Measurements from ENCODE around the gene SLC48A1. TPM values are rescaled to one million over a fixed set of nuclear protein-coding genes. Genes with fewer than 3 reads are reported as not detected.

Gene SLC48A1
- total RNA-seq, 2 donors from 2014 or later = 14.6 to 15.2 TPM

DNA sequence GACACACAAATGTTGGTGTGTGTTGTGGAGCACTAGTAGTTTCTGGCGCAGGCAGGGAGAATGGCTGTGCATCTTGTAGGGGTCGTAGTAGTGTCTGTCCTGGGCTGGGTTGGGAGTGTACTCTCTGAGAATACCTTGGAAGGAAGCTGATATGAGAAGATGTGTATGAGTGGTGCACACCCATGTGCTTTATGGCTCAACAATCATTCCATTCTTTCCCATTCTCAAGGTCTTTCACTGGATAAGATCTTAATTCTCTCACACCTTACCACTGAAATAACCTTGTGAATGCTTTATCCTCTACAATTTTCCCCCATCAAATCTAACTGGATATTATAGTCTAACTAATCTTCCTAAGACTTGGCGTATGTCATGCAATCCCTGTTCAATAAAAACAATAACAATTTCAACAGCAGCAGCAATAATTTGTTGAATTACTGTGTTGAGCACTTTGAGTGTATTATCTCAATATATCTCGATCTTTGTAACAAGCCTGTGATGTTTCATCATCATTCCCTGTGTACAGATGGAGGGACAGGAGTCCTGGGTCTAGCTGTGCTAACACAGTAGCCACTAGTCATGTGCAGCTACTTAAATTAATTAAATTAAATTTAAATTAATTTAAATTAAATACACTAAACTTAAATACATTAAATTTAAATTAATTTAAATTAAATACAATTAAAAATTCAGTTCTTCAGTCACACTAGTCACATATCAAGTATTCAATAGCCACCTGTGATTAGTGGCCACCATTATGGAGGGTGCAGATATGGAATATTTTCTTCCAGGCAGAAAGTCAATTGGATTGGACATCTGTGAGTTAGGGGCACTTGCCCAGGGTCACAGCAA lies 3.6 kb upstream of the SLC48A1 start:
- Mint-ChIP-seq H3K4me3 (no peak overlapping the region), H3K27ac (no peak overlapping the region), H3K36me3 (ENCODE audit: insufficient read depth in 2 of 2) (no peaks in the 10 kb centered on the region), H3K4me1 (ENCODE audit: low read depth) (peaks cover 15% of the 10 kb centered on the region), H3K9me3 (no peaks in the 10 kb centered on the region), H3K27me3 (ENCODE audit: low read depth) (peaks cover 6% of the 10 kb centered on the region)
- DNase-seq (no peak), ATAC-seq (replicated peaks in 1 of 2) (no peak)

DNA sequence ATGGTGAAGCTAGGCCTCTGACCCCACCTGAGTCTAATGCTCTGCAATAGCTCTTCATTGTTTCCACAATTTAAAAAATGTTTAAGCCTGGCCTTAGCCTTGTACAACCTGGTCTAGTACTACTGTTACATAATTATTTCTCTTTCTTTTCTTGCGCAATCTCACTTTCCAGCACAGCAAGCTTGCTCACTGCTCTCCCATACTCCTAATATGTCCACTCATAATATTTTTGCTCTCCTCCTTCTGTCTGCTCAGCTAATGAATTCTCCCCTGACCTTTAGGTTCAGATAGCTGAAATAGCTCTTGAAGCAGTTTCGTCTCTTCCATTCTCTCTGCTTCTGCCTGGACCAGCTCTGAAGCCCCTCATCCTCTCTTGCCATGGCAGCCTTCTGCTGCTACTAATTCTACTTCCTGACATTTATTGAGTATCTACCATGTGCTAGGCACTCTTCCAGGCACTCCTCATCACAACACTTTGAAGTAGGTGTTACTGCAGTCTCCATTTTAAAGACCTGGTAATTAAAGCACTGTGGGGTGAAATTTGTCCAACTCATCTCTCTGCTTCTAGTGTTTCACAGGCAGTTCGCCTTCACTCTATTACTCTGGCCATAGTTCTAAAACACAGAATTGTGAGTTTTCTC lies 2.8 kb upstream of the SLC48A1 start:
- Mint-ChIP-seq H3K27me3 (ENCODE audit: low read depth) (peaks cover 6% of the 10 kb centered on the region), H3K9me3 (no peaks in the 10 kb centered on the region), H3K4me1 (ENCODE audit: low read depth) (peaks cover 21% of the 10 kb centered on the region), H3K36me3 (ENCODE audit: insufficient read depth in 2 of 2) (no peaks in the 10 kb centered on the region), H3K4me3 (no peak overlapping the region), H3K27ac (no peak overlapping the region)
- no peak for ATAC-seq (replicated peaks in 1 of 2)
- DNase-seq = no peak

DNA sequence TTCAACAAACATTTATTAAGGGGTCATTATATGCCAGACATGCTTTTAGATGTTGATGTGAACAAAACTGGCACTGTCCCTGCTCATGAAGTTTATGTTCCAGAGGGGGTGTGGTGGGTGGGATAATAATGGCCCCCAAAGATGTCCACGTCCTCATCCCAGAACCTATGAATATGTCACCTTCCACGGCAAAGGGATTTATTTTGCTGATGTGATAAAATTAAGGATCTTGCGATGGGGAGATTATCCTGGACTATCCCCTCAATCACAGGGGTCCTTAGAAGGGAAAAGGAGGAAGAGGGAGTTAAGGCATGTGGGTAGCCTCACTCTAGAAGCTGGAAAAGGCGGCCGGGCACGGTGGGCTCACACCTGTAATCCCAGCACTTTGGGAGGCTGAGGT lies 1.7 kb upstream of the SLC48A1 start:
- no peak overlapping the region for H3K4me3 Mint-ChIP-seq
- ATAC-seq (replicated peaks in 1 of 2) = no peak
- H3K4me1 Mint-ChIP-seq (ENCODE audit: low read depth) = peaks cover 32% of the 10 kb centered on the region
- H3K9me3 Mint-ChIP-seq = no peaks in the 10 kb centered on the region
- peaks cover 6% of the 10 kb centered on the region for H3K27me3 Mint-ChIP-seq (ENCODE audit: low read depth)
- no peaks in the 10 kb centered on the region for H3K36me3 Mint-ChIP-seq (ENCODE audit: insufficient read depth in 2 of 2)
- DNase-seq = no peak
- no peak overlapping the region for H3K27ac Mint-ChIP-seq

DNA sequence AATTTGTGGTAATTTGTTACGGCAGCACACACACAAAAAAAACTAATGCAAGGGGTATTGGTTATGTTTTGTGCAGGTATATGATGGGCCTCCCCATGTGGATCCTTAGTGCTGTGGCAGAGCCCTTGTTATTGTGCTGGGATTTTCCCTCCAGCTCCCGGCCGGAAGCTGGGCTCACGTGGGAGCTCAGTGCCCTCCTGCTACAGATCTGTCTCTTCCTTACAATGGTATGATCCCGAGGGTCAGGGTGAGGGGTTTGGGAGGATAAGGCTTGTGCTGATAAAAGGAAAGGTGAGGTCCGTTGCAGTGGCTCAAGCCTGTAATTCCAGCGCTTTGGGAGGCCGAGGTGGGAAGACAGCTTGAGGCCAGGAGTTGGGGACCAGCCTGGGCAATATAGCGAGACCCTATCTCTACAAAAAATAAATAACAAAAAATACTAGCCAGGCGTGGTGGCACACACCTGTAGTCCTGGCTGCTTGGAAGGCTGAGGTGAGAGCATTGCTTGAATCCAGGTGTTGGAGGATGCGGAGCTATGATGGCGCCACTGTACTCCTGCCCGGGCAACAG lies 861 bp upstream of the SLC48A1 start:
- ATAC-seq (replicated peaks in 1 of 2) (no peak), DNase-seq (no peak)

DNA sequence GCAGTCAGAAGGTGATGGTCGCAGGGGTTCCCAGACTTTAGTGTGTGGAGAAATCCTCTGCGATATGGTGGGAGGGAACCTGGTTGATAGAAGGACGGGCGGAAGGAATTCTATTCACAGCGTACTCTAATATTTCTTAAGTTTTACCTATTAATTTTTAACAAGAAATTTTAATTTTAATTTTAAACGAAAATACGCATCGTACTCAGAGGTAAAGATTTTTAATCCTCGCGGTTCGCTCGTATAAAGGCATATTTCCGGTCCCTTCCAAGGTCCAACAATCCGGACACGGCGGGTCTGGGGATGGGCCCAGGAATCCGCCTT lies 338 bp upstream of the SLC48A1 start:
- ATAC-seq (replicated peaks in 1 of 2) = no peak
- Mint-ChIP-seq H3K27ac (peak overlapping the region; percentile 89), H3K9me3 (no peaks in the 10 kb centered on the region), H3K4me1 (ENCODE audit: low read depth) (peaks cover 39% of the 10 kb centered on the region), H3K36me3 (ENCODE audit: insufficient read depth in 2 of 2) (no peaks in the 10 kb centered on the region), H3K4me3 (peak overlapping the region; percentile 83 to 84), H3K27me3 (ENCODE audit: low read depth) (peaks cover 6% of the 10 kb centered on the region)
- DNase-seq = no peak

More for the DNA sequence above, 861 bp upstream of the SLC48A1 start:
- Mint-ChIP-seq H3K4me3 (peak overlapping the region; percentile 83 to 84), H3K27me3 (ENCODE audit: low read depth) (peaks cover 6% of the 10 kb centered on the region), H3K27ac (peak overlapping the region; percentile 89), H3K36me3 (ENCODE audit: insufficient read depth in 2 of 2) (no peaks in the 10 kb centered on the region), H3K4me1 (ENCODE audit: low read depth) (peaks cover 39% of the 10 kb centered on the region), H3K9me3 (no peaks in the 10 kb centered on the region)

DNA sequence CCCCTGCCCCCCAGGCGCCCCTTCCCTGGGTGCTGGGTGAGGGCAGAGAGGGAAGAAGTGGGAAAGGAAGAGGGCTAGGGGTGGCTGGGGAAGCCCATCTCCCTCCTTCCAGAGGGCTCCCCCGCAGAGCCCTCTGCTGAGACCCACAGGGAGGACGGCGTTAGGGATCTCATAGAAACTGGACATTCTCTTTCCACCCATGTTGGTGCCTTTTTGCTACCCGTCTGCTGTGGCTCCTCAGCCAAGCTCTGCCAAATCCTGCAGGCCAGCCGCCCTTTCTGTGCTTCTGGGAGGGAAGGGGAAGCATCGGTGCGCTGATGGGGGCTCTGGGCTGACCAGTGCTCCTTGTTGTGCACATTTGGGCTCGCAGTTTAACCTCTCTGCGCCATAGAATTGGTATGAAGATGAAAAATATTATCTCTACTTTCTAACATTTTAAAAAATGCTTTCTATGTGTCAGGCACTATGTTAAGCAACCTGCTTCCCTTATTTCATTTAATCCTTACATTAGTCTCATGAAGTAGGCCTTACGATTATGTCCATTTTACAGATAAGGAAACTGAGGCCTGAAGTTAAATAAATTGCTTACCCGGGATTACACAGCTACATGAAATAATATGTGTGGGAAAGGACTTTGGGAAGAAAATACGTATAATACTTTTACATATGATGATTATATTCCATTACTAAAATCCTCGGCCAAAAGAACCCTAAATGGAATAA lies 981 bp downstream of the SLC48A1 start:
- peaks cover 6% of the 10 kb centered on the region for H3K27me3 Mint-ChIP-seq (ENCODE audit: low read depth)
- DNase-seq = no peak
- H3K4me3 Mint-ChIP-seq = peak overlapping the region; percentile 93 to 94
- no peak for ATAC-seq (replicated peaks in 1 of 2)
- H3K36me3 Mint-ChIP-seq (ENCODE audit: insufficient read depth in 2 of 2) = no peaks in the 10 kb centered on the region
- no peaks in the 10 kb centered on the region for H3K9me3 Mint-ChIP-seq
- H3K27ac Mint-ChIP-seq = peak overlapping the region; percentile 72
- peaks cover 40% of the 10 kb centered on the region for H3K4me1 Mint-ChIP-seq (ENCODE audit: low read depth)

DNA sequence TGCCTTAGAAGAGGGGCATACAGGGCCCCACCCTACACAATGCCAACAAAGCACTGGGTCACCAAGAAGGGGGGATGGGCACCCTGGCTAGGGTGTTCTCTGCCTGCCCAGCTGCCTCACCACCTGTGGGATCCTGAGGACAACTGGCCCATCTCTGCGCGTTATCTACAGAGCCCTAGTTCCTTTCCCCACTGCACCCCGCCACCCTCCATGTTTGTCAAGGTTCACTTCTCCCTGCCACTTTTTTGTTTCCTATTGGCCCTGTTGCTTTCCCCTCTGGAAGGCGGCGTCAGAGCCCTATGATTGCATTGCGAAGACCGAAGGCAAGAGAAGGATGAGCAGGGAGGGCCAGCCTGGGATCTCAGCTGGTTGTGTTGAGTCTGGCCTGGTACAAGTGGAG lies 1.6 kb downstream of the SLC48A1 start:
- peak overlapping the region in 1 of 2 donors; percentile 93 for H3K4me3 Mint-ChIP-seq
- H3K4me1 Mint-ChIP-seq (ENCODE audit: low read depth) = peaks cover 46% of the 10 kb centered on the region
- H3K27ac Mint-ChIP-seq = peak overlapping the region; percentile 72

DNA sequence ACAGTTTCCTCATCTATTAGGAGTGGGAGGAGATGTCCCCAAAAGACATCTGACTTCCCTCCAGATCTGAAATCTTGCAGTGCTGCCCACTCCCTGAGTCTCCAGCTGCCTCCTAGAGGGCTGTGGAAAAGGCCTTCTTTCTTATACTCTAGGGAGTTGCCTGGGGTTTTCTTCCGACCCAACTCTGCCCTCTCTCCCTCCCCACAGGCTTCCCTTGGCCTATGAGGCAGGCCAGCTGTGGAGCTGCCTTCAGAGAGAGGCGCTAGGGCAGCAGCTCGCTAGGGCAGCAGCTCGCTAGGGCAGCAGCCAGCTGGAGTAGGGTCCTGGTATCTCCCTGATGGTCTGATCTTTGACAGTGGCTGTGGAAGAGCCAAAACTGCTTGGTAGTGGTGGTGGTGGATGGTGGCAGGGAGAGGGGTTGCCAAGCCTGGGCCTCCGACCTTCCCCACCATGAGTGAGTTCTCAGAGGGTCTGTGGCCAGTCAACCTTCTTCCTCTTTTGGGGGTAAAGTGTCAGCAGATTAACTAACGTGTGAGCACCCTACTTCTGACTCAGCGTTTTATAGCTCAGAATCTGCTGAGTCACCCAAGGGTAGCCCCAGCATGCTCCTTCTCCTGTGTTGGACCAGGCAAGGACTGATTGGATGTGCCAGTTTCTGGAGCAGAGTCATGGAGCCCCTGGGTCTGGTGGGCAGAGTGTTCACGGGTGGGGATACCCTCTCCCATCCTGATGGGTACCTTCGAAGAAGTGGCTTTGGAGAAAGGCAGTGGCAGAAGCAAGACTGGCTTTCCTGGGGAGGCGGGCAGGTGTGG lies 2.3 kb downstream of the SLC48A1 start:
- Mint-ChIP-seq H3K4me3 (peak overlapping the region; percentile 24 to 93), H3K27me3 (ENCODE audit: low read depth) (peaks cover 6% of the 10 kb centered on the region), H3K36me3 (ENCODE audit: insufficient read depth in 2 of 2) (no peaks in the 10 kb centered on the region), H3K27ac (peak overlapping the region; percentile 12), H3K9me3 (no peaks in the 10 kb centered on the region), H3K4me1 (ENCODE audit: low read depth) (peaks cover 46% of the 10 kb centered on the region)
- DNase-seq (no peak), ATAC-seq (replicated peaks in 1 of 2) (no peak)

More for the DNA sequence above, 1.6 kb downstream of the SLC48A1 start:
- Mint-ChIP-seq H3K27me3 (ENCODE audit: low read depth) (peaks cover 6% of the 10 kb centered on the region), H3K9me3 (no peaks in the 10 kb centered on the region), H3K36me3 (ENCODE audit: insufficient read depth in 2 of 2) (no peaks in the 10 kb centered on the region)
- ATAC-seq (replicated peaks in 1 of 2) (no peak), DNase-seq (no peak)

DNA sequence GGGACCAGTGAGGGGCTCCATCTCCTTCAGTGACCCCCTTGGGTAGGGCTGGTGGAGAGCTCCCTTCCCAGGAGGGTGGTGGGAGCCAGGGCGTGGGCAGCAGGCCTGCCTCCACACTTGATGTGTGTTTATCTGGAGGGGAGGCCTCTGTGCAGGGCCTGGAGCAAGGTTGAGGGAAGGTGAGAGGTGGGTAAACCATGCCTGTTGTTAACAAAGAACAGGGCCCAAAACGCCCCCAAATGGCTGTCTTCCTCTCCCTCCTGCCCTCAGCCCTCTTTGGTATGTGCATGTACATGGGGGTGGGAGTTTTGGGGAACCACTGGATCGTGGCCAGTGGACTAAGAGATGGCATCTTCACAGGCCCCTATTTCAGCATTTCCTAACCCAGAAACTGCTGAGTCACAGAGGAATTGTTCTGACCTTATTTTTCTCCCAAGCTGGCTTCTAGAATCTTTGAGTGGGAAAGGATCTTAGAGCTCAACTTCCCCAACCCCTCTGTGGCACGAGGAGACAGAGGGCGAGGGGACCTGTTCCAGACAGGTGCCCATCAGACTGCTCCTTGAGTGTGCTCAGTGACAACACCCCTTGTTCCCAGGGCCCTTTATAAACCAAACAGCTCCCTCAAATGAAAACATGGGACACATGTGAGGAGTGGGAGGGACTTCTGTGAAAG lies 3.6 kb downstream of the SLC48A1 start:
- Mint-ChIP-seq H3K4me3 (no peak overlapping the region), H3K4me1 (ENCODE audit: low read depth) (peaks cover 46% of the 10 kb centered on the region), H3K27ac (no peak overlapping the region), H3K27me3 (ENCODE audit: low read depth) (peaks cover 6% of the 10 kb centered on the region), H3K9me3 (no peaks in the 10 kb centered on the region), H3K36me3 (ENCODE audit: insufficient read depth in 2 of 2) (no peaks in the 10 kb centered on the region)
- no peak for ATAC-seq (replicated peaks in 1 of 2)
- no peak for DNase-seq

DNA sequence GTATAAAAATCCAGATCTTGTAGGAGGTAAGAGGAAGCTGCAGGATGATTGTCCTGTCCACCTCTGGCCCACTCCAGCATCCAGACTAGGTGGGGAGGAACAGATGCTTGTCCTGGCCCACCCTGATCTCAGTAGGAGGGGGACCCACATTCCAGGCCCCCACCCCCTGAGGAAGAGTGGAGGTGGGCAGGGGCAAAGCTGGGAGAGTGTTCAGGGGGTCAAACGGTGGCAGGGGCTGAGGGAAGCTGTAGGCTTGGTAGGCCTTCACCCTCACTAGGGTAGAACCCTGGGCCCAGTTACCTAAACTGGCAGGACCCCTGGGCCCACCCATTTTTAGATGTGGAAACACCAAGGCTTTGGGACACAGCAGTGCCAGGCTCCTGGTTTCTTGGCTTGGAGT lies 4.1 kb downstream of the SLC48A1 start:
- ATAC-seq (replicated peaks in 1 of 2) = no peak
- peaks cover 0 to 1% of the 10 kb centered on the region in 2 donors for H3K36me3 Mint-ChIP-seq (ENCODE audit: insufficient read depth in 2 of 2)
- DNase-seq = no peak
- H3K9me3 Mint-ChIP-seq = no peaks in the 10 kb centered on the region
- H3K4me3 Mint-ChIP-seq = no peak overlapping the region
- H3K4me1 Mint-ChIP-seq (ENCODE audit: low read depth) = peaks cover 50% of the 10 kb centered on the region
- no peak overlapping the region for H3K27ac Mint-ChIP-seq
- peaks cover 5% of the 10 kb centered on the region for H3K27me3 Mint-ChIP-seq (ENCODE audit: low read depth)

DNA sequence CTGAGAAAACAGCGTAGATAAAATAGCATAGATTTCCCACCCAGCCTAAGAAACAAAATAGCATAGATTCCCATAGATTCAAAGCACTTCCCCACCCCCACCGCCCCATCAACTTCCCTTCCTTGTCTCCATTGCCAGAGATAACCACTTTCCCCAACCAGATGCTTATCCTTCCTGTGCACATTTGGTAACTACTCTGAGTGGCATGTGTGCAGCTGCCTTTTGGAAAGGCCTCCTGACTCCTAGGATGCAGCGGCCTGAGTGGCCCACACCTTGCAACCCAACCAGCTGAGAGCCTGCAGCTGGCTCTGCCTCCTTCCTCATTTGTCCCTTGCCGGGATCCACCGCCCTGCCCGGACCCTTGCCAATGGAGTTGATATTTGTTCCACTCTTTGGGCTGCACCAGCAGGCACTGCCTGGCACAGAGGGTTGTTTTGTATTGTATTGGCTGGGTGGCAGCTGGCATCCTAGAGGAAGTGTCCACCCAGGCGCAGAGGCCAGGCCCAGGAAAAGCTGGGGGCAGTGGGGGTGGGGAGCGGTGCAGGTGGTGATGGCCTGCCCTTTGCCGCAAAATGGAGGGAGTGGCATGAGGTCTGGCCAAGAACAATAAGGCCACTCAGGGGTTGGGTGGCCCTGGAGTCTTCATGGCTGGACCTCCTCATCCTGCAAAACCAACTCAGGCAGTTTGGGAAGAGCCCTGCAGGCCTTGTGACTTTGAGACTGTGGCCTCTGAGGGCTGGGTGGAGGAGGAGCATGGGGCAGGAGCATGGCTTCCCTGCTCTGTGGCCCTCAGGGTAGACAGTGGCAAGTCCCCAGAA lies 4.9 kb downstream of the SLC48A1 start:
- no peak for ATAC-seq (replicated peaks in 1 of 2)
- peaks cover 0 to 2% of the 10 kb centered on the region in 2 donors for H3K36me3 Mint-ChIP-seq (ENCODE audit: insufficient read depth in 2 of 2)
- no peaks in the 10 kb centered on the region for H3K27me3 Mint-ChIP-seq (ENCODE audit: low read depth)
- no peak for DNase-seq
- no peaks in the 10 kb centered on the region for H3K9me3 Mint-ChIP-seq
- peaks cover 51% of the 10 kb centered on the region for H3K4me1 Mint-ChIP-seq (ENCODE audit: low read depth)
- H3K27ac Mint-ChIP-seq = peak overlapping the region; percentile 30
- no peak overlapping the region for H3K4me3 Mint-ChIP-seq

Data from activated T-cell treated with anti-CD3 and anti-CD28 coated beads, Interleukin-2, amount 50 U/mL, for 72 hours (primary cell).